Measurements from ENCODE around the gene RBMS1.
A peak's percentile ranks its signal among the peaks of the same experiment; 100 is the strongest.

Gene RBMS1

GRCh38 chr2:160507046-160507407 lies 13.4 kb upstream of the RBMS1 start:
- H3K4me3 ChIP-seq (replicated peaks; ENCODE audit: insufficient read depth, low read length) = no peak overlapping the region
- TF ChIP-seq GABPA (IDR thresholded peaks at IDR 0.05; ENCODE audit: low read depth) (no peak), POLR2AphosphoS5 (IDR thresholded peaks at IDR 0.05; ENCODE audit: low read depth) (no peak), REST (IDR thresholded peaks at IDR 0.05; ENCODE audit: insufficient replicate concordance, low read depth) (no peak), CTCF (IDR thresholded peaks at IDR 0.05; ENCODE audit: insufficient read depth, low read length) (no peak), SPI1 (IDR thresholded peaks at IDR 0.05; ENCODE audit: borderline replicate concordance, low read depth) (no peak)
- no peaks in the 10 kb centered on the region for H3K27me3 ChIP-seq (ENCODE audit: insufficient read depth, poor library complexity, severe bottlenecking)
- no peak for DNase-seq (ENCODE audit: low read depth in 1 of 2, low spot score in 1 of 2)
- H3K27ac ChIP-seq (replicated peaks) = no peak overlapping the region

- no peak overlapping the region for H3K4me3 ChIP-seq (replicated peaks; ENCODE audit: insufficient read depth, low read length)
- H3K27ac ChIP-seq (replicated peaks) = no peak overlapping the region
- H3K27me3 ChIP-seq (ENCODE audit: insufficient read depth, poor library complexity, severe bottlenecking) = no peaks in the 10 kb centered on the region
- no peak for DNase-seq (ENCODE audit: low read depth in 1 of 2, low spot score in 1 of 2)
- no peak for TF ChIP-seq POLR2AphosphoS5 (IDR thresholded peaks at IDR 0.05; ENCODE audit: low read depth)
- TF ChIP-seq GABPA (IDR thresholded peaks at IDR 0.05; ENCODE audit: low read depth) = no peak
- no peak for TF ChIP-seq REST (IDR thresholded peaks at IDR 0.05; ENCODE audit: insufficient replicate concordance, low read depth)
- TF ChIP-seq SPI1 (IDR thresholded peaks at IDR 0.05; ENCODE audit: borderline replicate concordance, low read depth) = no peak
- no peak for TF ChIP-seq CTCF (IDR thresholded peaks at IDR 0.05; ENCODE audit: insufficient read depth, low read length)
These were observed 12.9 kb upstream of the RBMS1 start for GRCh38 chr2:160506371-160507045.

- no peak overlapping the region for H3K27ac ChIP-seq (replicated peaks)
- H3K4me3 ChIP-seq (replicated peaks; ENCODE audit: insufficient read depth, low read length) = no peak overlapping the region
- no peak for DNase-seq (ENCODE audit: low read depth in 1 of 2, low spot score in 1 of 2)
- no peaks in the 10 kb centered on the region for H3K27me3 ChIP-seq (ENCODE audit: insufficient read depth, poor library complexity, severe bottlenecking)
- TF ChIP-seq REST (IDR thresholded peaks at IDR 0.05; ENCODE audit: insufficient replicate concordance, low read depth) (no peak), SPI1 (IDR thresholded peaks at IDR 0.05; ENCODE audit: borderline replicate concordance, low read depth) (peak; percentile 36; the same call in 1 of the 2 replicates)
These were observed 11.6 kb upstream of the RBMS1 start for GRCh38 chr2:160505256-160505655.

All from HL-60 (cell line).